K562 (cell line): ENCODE results near the gene NLRP6. TPM values are rescaled to one million over a fixed set of nuclear protein-coding genes. Genes with fewer than 3 reads are reported as not detected.

Source experiments
- ATAC-seq: fragments of 200-7000 bp; cut with Tn5 transposase; 3 replicates; pipeline ENCODE4 v1.9.1; 2020; ENCODE audit warnings: moderate library complexity
- BruUV-seq: library from RNA; stranded (reverse); fragments of 400-500 nt; replicated peaks from 2 replicates; lab custom pipeline; 2021; lab: Mats Ljungman, UMichigan
- CTCF ChIA-PET: fragments of 300-600 bp; formaldehyde crosslinking; extraction: SDS; loops from one replicate; lab custom pipeline; 2021; ENCODE audit warnings: low intra/inter-chr PET ratio; lab: Yijun Ruan, JAX
- POLR2A ChIA-PET: fragments of 300-600, 350-650 bp; sonication (Branson Sonifier 250); formaldehyde crosslinking; extraction: SDS; loops from one replicate; lab custom pipeline; 2021; ENCODE audit warnings: antibody characterized with exemption, inconsistent platforms; lab: Yijun Ruan, JAX
- DNase-seq, 4 experiments: peaks; one replicate each; pipeline versions ENCODE4 v3.0.0 to v3.0.0-alpha.2; 2011 to 2018; ENCODE audit warnings: low spot score in 3 of 4, mixed read lengths in 3 of 4; ENCODE audit errors: extremely low read depth in 1 of 4
- FAIRE-seq: peaks from 2 replicates; lab custom pipeline; 2011; peaks lifted over from hg19 to GRCh38; lab: Jason Lieb, UNC
- H2AFZ ChIP-seq: 2 replicates; pipeline ENCODE4 v1.6.0; 2011; ENCODE audit warnings: low read depth, low read length, control low read depth, inconsistent platforms
- H3K27ac ChIP-seq: fragments of 200-600 bp; 3 replicates; pipeline ENCODE4 v1.8.0; 2011; ENCODE audit warnings: low read depth, mild to moderate bottlenecking, control low read depth, inconsistent platforms, low read length, moderate library complexity, mixed read lengths; ENCODE audit errors: extremely low read depth
- H3K27me3 ChIP-seq, 2 experiments: fragments of 300-600 bp in 1 of 2; 2 replicates in 1 of 2; 3 replicates in 1 of 2; pipeline versions ENCODE4 v1.6.0 to v1.8.0; 2011; ENCODE audit warnings: inconsistent platforms in 2 of 2, low read length in 2 of 2, mild to moderate bottlenecking in 1 of 2, mixed read lengths in 1 of 2, moderate library complexity in 1 of 2; ENCODE audit not compliant: control insufficient read depth in 2 of 2, insufficient read depth in 2 of 2
- H3K36me3 ChIP-seq: fragments of 300-600 bp; 3 replicates; pipeline ENCODE4 v1.8.0; 2011; ENCODE audit warnings: mild to moderate bottlenecking, low read length, inconsistent platforms; ENCODE audit not compliant: control insufficient read depth, insufficient read depth
- H3K4me1 ChIP-seq, 2 experiments: fragments of 200-600 bp in 1 of 2; replicated peaks in 1 of 2; 2 replicates in 1 of 2; 3 replicates in 1 of 2; pipeline versions ENCODE4 v1.5.1 to v1.8.0; 2011; ENCODE audit warnings: inconsistent platforms in 2 of 2, low read length in 2 of 2, mild to moderate bottlenecking in 1 of 2, mixed read lengths in 1 of 2, moderate library complexity in 1 of 2; ENCODE audit not compliant: control insufficient read depth in 2 of 2, insufficient read depth in 2 of 2
- H3K4me2 ChIP-seq: 2 replicates; pipeline ENCODE4 v1.6.1; 2011; ENCODE audit warnings: low read length, control low read depth, inconsistent platforms, mixed read lengths; ENCODE audit not compliant: insufficient read depth
- H3K4me3 ChIP-seq: fragments of 200-600 bp; sonication (generic), shearing (Covaris generic); 2 replicates; pipeline ENCODE4 v1.5.1; 2016; ENCODE audit warnings: control low read depth, inconsistent platforms
- H3K79me2 ChIP-seq: fragments of 200-600 bp; 3 replicates; pipeline ENCODE4 v1.8.0; 2011; ENCODE audit warnings: low read length, inconsistent platforms; ENCODE audit not compliant: control insufficient read depth, insufficient read depth
- H3K9ac ChIP-seq, 2 experiments: 2 replicates each; pipeline versions ENCODE4 v1.6.0 to v1.6.1; 2011; ENCODE audit warnings: low read depth in 2 of 2, low read length in 2 of 2, control low read depth in 1 of 2, inconsistent platforms in 1 of 2, mild to moderate bottlenecking in 1 of 2, mixed read lengths in 1 of 2; ENCODE audit not compliant: insufficient read depth in 1 of 2
- H3K9me1 ChIP-seq: one replicate; pipeline ENCODE4 v1.6.0; 2011; ENCODE audit warnings: inconsistent platforms, mild to moderate bottlenecking, low read length, moderate library complexity; ENCODE audit not compliant: control insufficient read depth, insufficient read depth
- H3K9me3 ChIP-seq: replicated peaks from 2 replicates; pipeline ENCODE4 v1.5.1; 2011; ENCODE audit warnings: low read depth, low read length, inconsistent platforms; ENCODE audit not compliant: control insufficient read depth, insufficient read depth
- H4K20me1 ChIP-seq: replicated peaks from 2 replicates; pipeline ENCODE4 v1.6.1; 2011; ENCODE audit warnings: low read length, inconsistent platforms, mixed read lengths; ENCODE audit not compliant: control insufficient read depth, insufficient read depth
- BHLHE40 ChIP-seq: IDR thresholded peaks from 2 replicates; pipeline ENCODE4 v1.6.1; 2011; ENCODE audit warnings: low read length, improper control_type of control experiment
- CBX1 ChIP-seq: sonication (generic); IDR thresholded peaks from 2 replicates; pipeline ENCODE4 v1.6.1; 2016; ENCODE audit warnings: antibody characterized with exemption, low read depth, mild to moderate bottlenecking
- CBX3 ChIP-seq, 2 experiments: IDR thresholded peaks; 1 replicate in 1 of 2; 2 replicates in 1 of 2; pipeline ENCODE4 v1.6.1; 2012; ENCODE audit warnings: inconsistent platforms in 2 of 2, low read length in 2 of 2, borderline replicate concordance in 1 of 2, control low read depth in 1 of 2
- HDAC3 ChIP-seq: fragments of 450-650 bp; IDR thresholded peaks from 2 replicates; pipeline ENCODE4 v1.6.1; 2018; ENCODE audit warnings: borderline replicate concordance, mild to moderate bottlenecking, moderate library complexity; ENCODE audit not compliant: partially characterized antibody
- HIVEP1 ChIP-seq: fragments of 250-450 bp; sonication (Bioruptor Pico); IDR thresholded peaks from 2 replicates; pipeline ENCODE4 v1.4.0; 2020; ENCODE audit warnings: mild to moderate bottlenecking
- TFAP4 ChIP-seq: sonication (generic); formaldehyde crosslinking; IDR thresholded peaks from 2 replicates; pipeline ENCODE4 v1.8.0; 2022; ENCODE audit warnings: missing genetic modification reagents, mild to moderate bottlenecking, moderate library complexity, borderline replicate concordance
- U2AF2 ChIP-seq: fragments of 200-400 bp; formaldehyde crosslinking; optimal IDR thresholded peaks from 2 replicates; pipeline ENCODE3; 2017; ENCODE audit warnings: low read depth, mild to moderate bottlenecking, low read length
- WGBS: fragments of 100-300 bp; shearing (Covaris generic); methylation state at CpG from one replicate; pipeline ENCODE4 v1.1.6; 2016; ENCODE audit warnings: low coverage, mixed read lengths; ENCODE audit not compliant: insufficient coverage; ENCODE audit errors: missing lambda C conversion rate; 5-methylcytosine and 5-hydroxymethylcytosine counted together
- in situ Hi-C: fragments of 300-500 bp; cut with MboI; formaldehyde crosslinking; loops from 4 replicates; pipeline ENCODE4 v1.15.0; 2018; ENCODE audit warnings: inconsistent platforms, mixed read lengths
- intact Hi-C: fragments of 100-400 bp; cut with micrococcal nuclease; formaldehyde crosslinking; loops from 2 replicates; pipeline ENCODE4 v1.14.2; 2022
- polyA plus RNA-seq, 8 experiments: library from polyadenylated mRNA; depleted of rRNA in 4 of 8; stranded (reverse) in 5 of 8; unstranded in 3 of 8; fragments of >200 nt; fragmentation: Nextera tagmentation in 2 of 8; fragmentation: Illumina TruSeq in 1 of 8; extraction: Ambion mirVana in 2 of 8; extraction: Trizol in 1 of 8; gene quantifications; 2 replicates each; pipeline versions ENCODE4 v1.2.1 to v1.2.3, GENCODE V29; 2011 to 2014; ENCODE audit warnings: inconsistent platforms in 1 of 8, missing spikeins in 1 of 8
- total RNA-seq, 7 experiments: library from RNA; depleted of rRNA in 6 of 7; stranded (reverse); fragments of >200 nt in 6 of 7; fragmentation: Illumina TruSeq in 2 of 7; extraction: Trizol in 2 of 7; gene quantifications; 2 replicates each; pipeline versions ENCODE4 v1.2.1 to v1.2.3, GENCODE V29; 2011 to 2021; ENCODE audit warnings: low replicate concordance in 1 of 7

The NLRP6 gene
- total and polyA plus RNA-seq, 9 of the 15 experiments (the other 6 are each of a cell fraction or from before 2014, with no cell fraction given): 0.03 to 0.18 (median 0.15) TPM; not detected in 5

- intact Hi-C loops: no loop called here
- no peak overlapping the region for H3K4me3 ChIP-seq
Observed at GRCh38 chr11:331358-332060, 53.3 kb downstream of the NLRP6 start.

More at GRCh38 chr11:331358-332060, 53.3 kb downstream of the NLRP6 start:
- Histone ChIP-seq H3K9me1 (no peaks in the 10 kb centered on the region), H3K9me3 (peaks cover 7% of the 10 kb centered on the region; the same call in 1 of the 2 replicates), H3K4me2 (no peak overlapping the region), H3K4me1 (peaks cover 52 to 54% of the 10 kb centered on the region in 2 experiments), H4K20me1 (no peaks in the 10 kb centered on the region), H2AFZ (no peak overlapping the region), H3K9ac (no peak overlapping the region), H3K36me3 (no peaks in the 10 kb centered on the region), H3K79me2 (peaks cover 20% of the 10 kb centered on the region), H3K27ac (no peak overlapping the region)
- FAIRE-seq (no peak), DNase-seq (no peak), ATAC-seq (no peak)
- 92% methylated on average over 18 of the region's 19 CpGs for WGBS
- ChIA-PET CTCF (no interaction called here), POLR2A (interaction anchor here (1.0 to 2.7 kb wide), 2 partner anchors 19 to 24 kb away, joined by 3 to 20 read pairs; no protein-coding TSS in a partner anchor)
- in situ Hi-C loops: no loop called here
- TF ChIP-seq TFAP4 (CRISPR knock-in tag) (0 out of 2 replicates have a peak, but pooled peaks have one; percentile 17), BHLHE40 (no peak), HIVEP1 (CRISPR knock-in tag) (no peak), CBX1 (peak; percentile 29; the same call in 1 of the 2 replicates), HDAC3 (no peak), CBX3 (IDR thresholded peaks at IDR 0.05; ENCODE audit: borderline replicate concordance in 1 of 2, low read length in 2 of 2) (peak in 1 of 2 experiments; percentile 78; a peak in 1 of 3 replicates), U2AF2 (no peak)
- TF ChIP-seq, all 486 proteins: peak for 3
- H3K27me3 ChIP-seq: no peaks in the 10 kb centered on the region
- no TSS peak for BruUV-seq
